ENCODE results near the gene CDK10.

CDK10 gene

DNA sequence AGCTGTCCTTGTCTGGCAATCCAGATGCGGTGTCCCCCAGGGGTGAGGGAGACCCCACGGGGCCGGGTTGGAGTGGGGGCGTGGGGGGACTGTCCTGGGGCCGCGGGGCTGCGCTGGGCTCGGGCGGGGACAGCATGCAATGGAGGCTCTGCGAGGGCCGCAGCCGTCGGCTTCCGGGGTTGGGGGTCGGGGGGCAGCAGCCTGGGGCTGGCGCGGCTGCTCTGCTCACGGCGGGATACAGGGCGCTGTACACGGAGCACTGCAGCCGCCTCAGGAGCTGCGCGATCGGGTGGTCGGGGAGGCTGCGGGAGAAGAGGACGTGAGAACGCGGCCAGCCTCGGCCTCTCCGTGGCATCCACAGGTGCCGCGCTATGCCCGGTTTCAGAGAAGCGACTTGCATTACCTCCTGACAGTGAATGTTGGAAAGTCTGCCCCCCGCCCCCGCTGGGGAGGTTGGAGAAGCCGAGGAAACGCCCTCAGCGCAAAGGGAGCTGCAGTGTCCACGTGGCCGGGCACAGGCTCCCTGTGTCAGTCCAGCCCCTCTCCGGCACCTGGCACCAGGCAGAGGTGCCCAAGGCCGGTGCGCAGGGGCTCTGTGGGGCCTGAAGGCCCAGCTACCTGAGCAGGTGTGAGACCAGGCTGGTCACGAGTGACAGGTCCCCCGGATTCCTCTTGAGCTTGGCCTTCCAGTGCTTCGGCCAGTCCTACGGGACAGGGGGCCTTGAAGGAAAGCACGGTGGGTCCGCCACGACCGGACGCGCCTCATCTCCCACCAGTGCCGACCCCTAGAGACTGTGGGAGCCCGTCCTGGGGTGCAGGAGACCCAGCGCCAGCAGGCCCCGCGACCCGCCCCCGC, 24.4 kb downstream of the CDK10 start:
- no peaks in the 10 kb centered on the region for H3K36me3 ChIP-seq (replicated peaks; ENCODE audit: insufficient read depth, low read length)
- no peaks in the 10 kb centered on the region for H3K4me1 ChIP-seq (ENCODE audit: low read length)
- H2AFZ ChIP-seq (ENCODE audit: low read length): no peak overlapping the region
- no peak overlapping the region for H3K27ac ChIP-seq (ENCODE audit: low read length)
- no peaks in the 10 kb centered on the region for H3F3A ChIP-seq (ENCODE audit: insufficient read depth, low read length)
- H4K20me1 ChIP-seq (ENCODE audit: insufficient read depth, low read length): no peaks in the 10 kb centered on the region
- H3K79me2 ChIP-seq (ENCODE audit: low read length): peaks cover 4% of the 10 kb centered on the region; the same call in 1 of the 2 replicates
- H3K4me3 ChIP-seq (ENCODE audit: low read length): no peak overlapping the region
- H3K27me3 ChIP-seq (replicated peaks; ENCODE audit: insufficient read depth, low read length): no peaks in the 10 kb centered on the region
- H3K4me2 ChIP-seq (ENCODE audit: low read depth, low read length): no peak overlapping the region
- no peaks in the 10 kb centered on the region for H3K9me3 ChIP-seq (replicated peaks; ENCODE audit: insufficient read depth, low read length)
- H3K9ac ChIP-seq (ENCODE audit: low read length): no peak overlapping the region
- H3K9me2 ChIP-seq (replicated peaks; ENCODE audit: insufficient read depth, low read length): no peaks in the 10 kb centered on the region
- TF ChIP-seq CTCF (IDR thresholded peaks at IDR 0.05; ENCODE audit: low read length): no peak
- no peak for TF ChIP-seq EZH2phosphoT487 (IDR thresholded peaks at IDR 0.05; ENCODE audit: low read length)
- TF ChIP-seq EZH2 (optimal IDR thresholded peaks at IDR 0.05; ENCODE audit: low read depth, low read length): no peak
- DNase-seq: no peak

GRCh38 chr16:89711601-89712273, 25.2 kb downstream of the CDK10 start:
- Histone ChIP-seq H3K9me3 (replicated peaks; ENCODE audit: insufficient read depth, low read length) (no peaks in the 10 kb centered on the region), H3K9ac (ENCODE audit: low read length) (peak overlapping the region; percentile 70), H3K4me2 (ENCODE audit: low read depth, low read length) (peak overlapping the region; percentile 63), H3K9me2 (replicated peaks; ENCODE audit: insufficient read depth, low read length) (no peaks in the 10 kb centered on the region), H3F3A (ENCODE audit: insufficient read depth, low read length) (no peaks in the 10 kb centered on the region), H3K4me1 (ENCODE audit: low read length) (no peaks in the 10 kb centered on the region), H3K36me3 (replicated peaks; ENCODE audit: insufficient read depth, low read length) (no peaks in the 10 kb centered on the region), H3K79me2 (ENCODE audit: low read length) (peaks cover 4% of the 10 kb centered on the region; the same call in 1 of the 2 replicates), H3K27ac (ENCODE audit: low read length) (no peak overlapping the region), H3K27me3 (replicated peaks; ENCODE audit: insufficient read depth, low read length) (no peaks in the 10 kb centered on the region), H4K20me1 (ENCODE audit: insufficient read depth, low read length) (no peaks in the 10 kb centered on the region), H2AFZ (ENCODE audit: low read length) (peak overlapping the region; percentile 19; the same call in 1 of the 2 replicates), H3K4me3 (ENCODE audit: low read length) (peak overlapping the region; percentile 71)
- peak; percentile 44 for DNase-seq
- no peak for TF ChIP-seq EZH2phosphoT487 (IDR thresholded peaks at IDR 0.05; ENCODE audit: low read length)
- TF ChIP-seq EZH2 (optimal IDR thresholded peaks at IDR 0.05; ENCODE audit: low read depth, low read length): no peak
- no peak for TF ChIP-seq CTCF (IDR thresholded peaks at IDR 0.05; ENCODE audit: low read length)

GRCh38 chr16:89712274-89712781, 25.8 kb downstream of the CDK10 start:
- H2AFZ ChIP-seq (ENCODE audit: low read length): peak overlapping the region; percentile 19; the same call in 1 of the 2 replicates
- no peaks in the 10 kb centered on the region for H3K9me2 ChIP-seq (replicated peaks; ENCODE audit: insufficient read depth, low read length)
- peak overlapping the region; percentile 71 for H3K4me3 ChIP-seq (ENCODE audit: low read length)
- no peaks in the 10 kb centered on the region for H3F3A ChIP-seq (ENCODE audit: insufficient read depth, low read length)
- TF ChIP-seq CTCF (IDR thresholded peaks at IDR 0.05; ENCODE audit: low read length): no peak
- TF ChIP-seq EZH2 (optimal IDR thresholded peaks at IDR 0.05; ENCODE audit: low read depth, low read length): no peak
- no peak for TF ChIP-seq EZH2phosphoT487 (IDR thresholded peaks at IDR 0.05; ENCODE audit: low read length)
- H3K36me3 ChIP-seq (replicated peaks; ENCODE audit: insufficient read depth, low read length): no peaks in the 10 kb centered on the region
- H4K20me1 ChIP-seq (ENCODE audit: insufficient read depth, low read length): no peaks in the 10 kb centered on the region
- H3K4me2 ChIP-seq (ENCODE audit: low read depth, low read length): peak overlapping the region; percentile 63
- H3K79me2 ChIP-seq (ENCODE audit: low read length): peaks cover 4% of the 10 kb centered on the region; the same call in 1 of the 2 replicates
- DNase-seq: no peak
- no peaks in the 10 kb centered on the region for H3K4me1 ChIP-seq (ENCODE audit: low read length)
- H3K9me3 ChIP-seq (replicated peaks; ENCODE audit: insufficient read depth, low read length): no peaks in the 10 kb centered on the region
- peak overlapping the region; percentile 70 for H3K9ac ChIP-seq (ENCODE audit: low read length)
- no peaks in the 10 kb centered on the region for H3K27me3 ChIP-seq (replicated peaks; ENCODE audit: insufficient read depth, low read length)
- H3K27ac ChIP-seq (ENCODE audit: low read length): no peak overlapping the region
